ENCODE results near the gene DOK1.

Gene DOK1

DNA sequence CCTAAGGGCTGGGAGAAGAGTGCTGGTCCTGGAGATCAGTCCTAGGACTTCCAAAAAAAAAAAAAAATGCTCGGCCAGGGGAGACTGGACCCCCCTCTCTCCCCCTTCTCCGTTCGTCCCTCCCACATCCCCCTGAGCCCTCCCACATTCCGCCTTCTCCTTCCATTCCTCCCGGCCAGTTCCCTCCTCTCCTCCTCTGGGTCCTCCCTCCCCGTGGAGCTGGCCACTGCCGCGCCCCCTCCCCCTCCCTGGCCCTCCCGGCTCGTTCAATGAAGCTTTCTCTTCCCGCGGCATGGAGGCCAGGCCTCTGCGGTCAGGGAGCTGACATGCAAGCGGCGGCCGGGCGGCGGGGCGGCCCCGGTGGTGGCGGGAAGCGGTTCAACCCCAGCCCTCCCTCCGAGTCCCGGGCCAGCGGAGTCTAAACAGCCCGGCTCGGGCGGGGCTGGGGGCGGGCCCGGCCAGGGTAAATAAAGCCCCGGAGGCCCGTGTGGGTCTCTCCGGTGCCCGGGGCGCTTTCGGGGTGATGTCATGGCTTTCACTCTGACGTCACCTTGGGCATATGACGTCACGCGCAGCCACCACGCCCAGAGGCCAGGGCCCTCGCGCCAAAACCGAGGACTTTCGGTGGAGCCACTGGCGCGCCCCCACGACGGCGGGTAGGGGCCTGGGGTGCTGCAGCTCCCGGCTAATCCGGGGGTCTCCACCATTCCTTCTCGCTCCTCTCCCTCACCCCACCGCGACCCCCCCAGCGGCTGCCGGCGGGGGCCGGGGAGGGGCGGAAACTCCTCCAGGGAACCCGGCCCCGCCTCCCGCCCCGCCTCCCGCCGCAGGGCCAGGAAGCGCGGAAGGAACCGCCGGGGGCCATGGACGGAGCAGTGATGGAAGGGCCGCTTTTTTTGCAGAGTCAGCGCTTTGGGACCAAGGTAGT lies at the start of gene DOK1, which contains the start of gene LOXL3:
Gene DOK1 (plus strand): TSS at position 829 of the 928 bp plus-strand sequence. CDS start 35 bp downstream, at position 864.
Gene LOXL3 (minus strand): TSS at position 51 of the 928 bp plus-strand sequence. CDS start 1,308 bp downstream, outside the sequence.
- TF ChIP-seq, protein P1, sequence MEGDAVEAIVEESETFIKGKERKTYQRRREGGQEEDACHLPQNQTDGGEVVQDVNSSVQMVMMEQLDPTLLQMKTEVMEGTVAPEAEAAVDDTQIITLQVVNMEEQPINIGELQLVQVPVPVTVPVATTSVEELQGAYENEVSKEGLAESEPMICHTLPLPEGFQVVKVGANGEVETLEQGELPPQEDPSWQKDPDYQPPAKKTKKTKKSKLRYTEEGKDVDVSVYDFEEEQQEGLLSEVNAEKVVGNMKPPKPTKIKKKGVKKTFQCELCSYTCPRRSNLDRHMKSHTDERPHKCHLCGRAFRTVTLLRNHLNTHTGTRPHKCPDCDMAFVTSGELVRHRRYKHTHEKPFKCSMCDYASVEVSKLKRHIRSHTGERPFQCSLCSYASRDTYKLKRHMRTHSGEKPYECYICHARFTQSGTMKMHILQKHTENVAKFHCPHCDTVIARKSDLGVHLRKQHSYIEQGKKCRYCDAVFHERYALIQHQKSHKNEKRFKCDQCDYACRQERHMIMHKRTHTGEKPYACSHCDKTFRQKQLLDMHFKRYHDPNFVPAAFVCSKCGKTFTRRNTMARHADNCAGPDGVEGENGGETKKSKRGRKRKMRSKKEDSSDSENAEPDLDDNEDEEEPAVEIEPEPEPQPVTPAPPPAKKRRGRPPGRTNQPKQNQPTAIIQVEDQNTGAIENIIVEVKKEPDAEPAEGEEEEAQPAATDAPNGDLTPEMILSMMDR (conservative IDR thresholded peaks at IDR 0.05; ENCODE audit: low read depth, low read length), result no peak
- H3K9ac ChIP-seq, result peak within 1 kb of the TSS; percentile 96
- peaks cover 13% of the 10 kb centered on the region for H3K4me1 ChIP-seq (ENCODE audit: low read depth, poor library complexity, severe bottlenecking)
- peak within 1 kb of the TSS; percentile 98 for H2AFZ ChIP-seq (ENCODE audit: low read depth)
- peaks cover 3% of the 10 kb centered on the region; the same call in 1 of the 2 replicates for H3K27me3 ChIP-seq (ENCODE audit: insufficient read depth, low read depth)
- H4K20me1 ChIP-seq (ENCODE audit: insufficient read depth), result no peaks in the 10 kb centered on the region
- H3K79me2 ChIP-seq (ENCODE audit: insufficient read depth, low read depth), result no peaks in the 10 kb centered on the region
- H3K36me3 ChIP-seq (ENCODE audit: insufficient read depth), result no peaks in the 10 kb centered on the region
- H3K27ac ChIP-seq, result peak within 1 kb of the TSS; percentile 79
- peak within 1 kb of the TSS; percentile 93 for H3K4me2 ChIP-seq
- H3K4me3 ChIP-seq (IDR thresholded peaks at IDR 0.05; ENCODE audit: insufficient read depth, low read depth, low read length), result peak within 1 kb of the TSS; percentile 95

DNA sequence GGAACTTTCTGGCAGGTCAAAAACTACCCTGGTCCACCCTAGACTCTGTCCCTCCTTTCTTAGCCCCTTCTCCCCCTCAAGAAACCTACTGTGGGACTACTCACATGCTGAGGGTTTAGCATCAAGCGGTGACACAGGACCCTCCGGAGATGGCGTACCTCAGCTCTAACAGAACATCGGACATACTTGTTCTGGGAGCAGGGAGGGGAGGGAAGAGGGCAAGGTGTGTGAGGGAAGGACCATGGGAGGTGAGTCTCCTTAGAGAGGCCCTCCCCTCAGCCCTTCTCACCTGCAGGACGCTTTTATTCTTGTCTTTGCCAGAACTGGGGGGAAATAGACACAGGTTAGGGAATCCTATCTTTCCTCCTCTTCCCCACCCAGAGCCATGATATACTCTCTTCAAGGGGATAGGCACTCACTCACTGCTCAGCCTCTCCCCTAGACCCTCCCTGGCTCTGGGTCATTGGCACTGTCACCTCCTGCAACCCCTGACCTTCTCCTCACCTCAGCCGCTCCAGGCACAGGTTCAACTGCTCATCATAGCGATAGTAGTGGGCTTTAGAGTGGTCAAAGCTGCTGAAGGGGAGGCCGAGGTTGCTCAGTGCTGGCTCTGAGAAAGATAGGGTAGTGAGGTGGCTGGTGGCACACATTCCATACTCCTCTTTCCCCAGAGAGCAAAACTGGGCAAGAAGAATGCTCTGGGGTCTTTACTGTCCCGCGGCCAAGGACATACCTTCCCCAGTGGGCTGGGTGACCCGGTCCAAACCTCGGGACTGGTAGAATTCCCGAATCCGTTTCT lies 48.9 kb upstream of the DOK1 start:
- Histone ChIP-seq H3K4me3 (IDR thresholded peaks at IDR 0.05; ENCODE audit: insufficient read depth, low read depth, low read length) (no peak overlapping the region), H3K79me2 (ENCODE audit: insufficient read depth, low read depth) (peaks cover 13% of the 10 kb centered on the region), H3K27ac (no peak overlapping the region), H3K36me3 (ENCODE audit: insufficient read depth) (no peaks in the 10 kb centered on the region), H3K4me1 (ENCODE audit: low read depth, poor library complexity, severe bottlenecking) (peaks cover 29% of the 10 kb centered on the region), H3K4me2 (peak overlapping the region; percentile 98), H2AFZ (ENCODE audit: low read depth) (no peak overlapping the region), H3K27me3 (ENCODE audit: insufficient read depth, low read depth) (peaks cover 16% of the 10 kb centered on the region; the same call in 1 of the 2 replicates), H4K20me1 (ENCODE audit: insufficient read depth) (no peaks in the 10 kb centered on the region), H3K9ac (no peak overlapping the region)
- TF ChIP-seq, protein P1 (conservative IDR thresholded peaks at IDR 0.05; ENCODE audit: low read depth, low read length), result no peak

DNA sequence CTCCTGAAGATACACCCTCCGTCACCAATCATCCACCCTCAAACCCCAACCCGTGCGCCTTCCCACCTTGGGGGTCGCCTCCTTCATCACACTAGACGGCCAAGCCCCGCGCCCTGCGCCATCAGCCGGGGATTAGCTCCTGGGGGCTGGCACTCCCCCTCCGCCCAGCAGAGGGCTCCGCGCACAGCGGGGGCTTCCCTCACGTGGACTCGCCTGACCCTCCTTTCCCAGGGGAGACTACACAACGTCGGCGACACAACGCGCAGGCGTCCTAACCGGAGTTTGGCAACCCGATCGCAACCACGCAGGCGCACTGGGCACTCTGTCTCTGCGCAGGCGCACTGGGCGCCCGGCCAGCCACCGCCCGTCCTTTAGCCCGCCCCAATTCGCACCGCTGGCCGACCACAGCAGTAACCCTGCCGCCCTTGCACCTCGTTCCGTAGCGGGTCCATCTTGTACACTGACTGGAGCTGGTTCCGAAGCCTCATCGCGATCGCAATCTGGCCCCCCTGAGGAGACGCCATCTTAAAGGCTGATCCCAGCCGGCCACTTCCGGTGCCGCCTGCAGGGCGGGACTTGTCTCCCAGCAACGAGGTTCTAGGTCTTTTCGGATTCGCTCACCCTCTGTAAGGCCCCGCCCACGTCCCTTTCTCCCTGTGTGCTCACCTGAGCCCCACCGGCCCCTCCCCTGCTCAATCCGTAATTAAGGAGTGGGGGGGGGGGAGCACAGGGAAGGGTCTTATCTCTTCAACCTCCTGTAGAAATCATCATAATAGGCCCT lies 47.2 kb upstream of the DOK1 start, which contains the start of gene PCGF1:
Gene PCGF1 (minus strand): TSS at position 551 of the 781 bp plus-strand sequence. CDS start 27 bp downstream, at position 524.
- peak within 1 kb of the TSS; percentile 88 for H3K4me3 ChIP-seq (IDR thresholded peaks at IDR 0.05; ENCODE audit: insufficient read depth, low read depth, low read length)
- peak within 1 kb of the TSS; percentile 98 for H3K4me2 ChIP-seq
- no peaks in the 10 kb centered on the region for H4K20me1 ChIP-seq (ENCODE audit: insufficient read depth)
- H3K36me3 ChIP-seq (ENCODE audit: insufficient read depth), result no peaks in the 10 kb centered on the region
- H3K79me2 ChIP-seq (ENCODE audit: insufficient read depth, low read depth), result peaks cover 13% of the 10 kb centered on the region
- H3K27ac ChIP-seq, result peak within 1 kb of the TSS; percentile 86
- TF ChIP-seq, protein P1 (conservative IDR thresholded peaks at IDR 0.05; ENCODE audit: low read depth, low read length), result peak; percentile 13; the same call in 1 of the 2 replicates
- peaks cover 24% of the 10 kb centered on the region for H3K27me3 ChIP-seq (ENCODE audit: insufficient read depth, low read depth)
- peak within 1 kb of the TSS; percentile 99 for H2AFZ ChIP-seq (ENCODE audit: low read depth)
- peaks cover 23% of the 10 kb centered on the region for H3K4me1 ChIP-seq (ENCODE audit: low read depth, poor library complexity, severe bottlenecking)
- peak within 1 kb of the TSS; percentile 86 for H3K9ac ChIP-seq
